22Rv1 (cell line): ENCODE data around the gene DNAJB7.
A peak's percentile ranks its signal among the peaks of the same experiment; 100 is the strongest.

Source experiments
- CTCF ChIP-seq: fragments of 450-650 bp; IDR thresholded peaks from 2 replicates; pipeline ENCODE4 v1.5.1; 2017; ENCODE audit warnings: mild to moderate bottlenecking
- ZFX ChIP-seq: fragments of 450-650 bp; IDR thresholded peaks from 2 replicates; pipeline ENCODE4 v1.6.1; 2017; ENCODE audit warnings: antibody characterized with exemption, borderline replicate concordance

GRCh38 chr22:40856513-40857308 is 5.2 kb downstream of the DNAJB7 start, which contains the start of the genes ST13 and XPNPEP3:
- peak; percentile 12; the same call in 1 of the 2 replicates for TF ChIP-seq CTCF
- TF ChIP-seq ZFX, result no peak
